ENCODE data around the gene ADAMTS5.

DNA sequence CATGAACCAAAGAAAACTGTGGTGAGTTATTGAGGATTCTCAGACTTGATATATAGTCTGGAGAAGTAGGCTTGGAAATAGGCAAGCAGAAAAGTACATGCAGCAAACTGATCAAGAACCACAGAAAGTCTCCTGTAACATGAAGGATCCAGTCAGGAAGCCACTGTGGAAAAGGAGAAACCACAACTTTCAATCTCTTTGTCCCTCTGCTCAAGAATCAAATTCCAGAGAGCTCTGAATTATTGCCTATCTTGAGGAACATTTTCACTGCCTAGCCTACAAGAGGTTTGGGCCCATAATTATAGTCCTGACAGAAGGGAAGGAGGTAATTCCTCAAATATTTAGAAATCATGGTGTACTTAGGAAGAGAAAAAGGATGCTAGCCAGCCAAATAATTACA lies 78.6 kb downstream of the ADAMTS5 start:
- TF ChIP-seq, protein P1, sequence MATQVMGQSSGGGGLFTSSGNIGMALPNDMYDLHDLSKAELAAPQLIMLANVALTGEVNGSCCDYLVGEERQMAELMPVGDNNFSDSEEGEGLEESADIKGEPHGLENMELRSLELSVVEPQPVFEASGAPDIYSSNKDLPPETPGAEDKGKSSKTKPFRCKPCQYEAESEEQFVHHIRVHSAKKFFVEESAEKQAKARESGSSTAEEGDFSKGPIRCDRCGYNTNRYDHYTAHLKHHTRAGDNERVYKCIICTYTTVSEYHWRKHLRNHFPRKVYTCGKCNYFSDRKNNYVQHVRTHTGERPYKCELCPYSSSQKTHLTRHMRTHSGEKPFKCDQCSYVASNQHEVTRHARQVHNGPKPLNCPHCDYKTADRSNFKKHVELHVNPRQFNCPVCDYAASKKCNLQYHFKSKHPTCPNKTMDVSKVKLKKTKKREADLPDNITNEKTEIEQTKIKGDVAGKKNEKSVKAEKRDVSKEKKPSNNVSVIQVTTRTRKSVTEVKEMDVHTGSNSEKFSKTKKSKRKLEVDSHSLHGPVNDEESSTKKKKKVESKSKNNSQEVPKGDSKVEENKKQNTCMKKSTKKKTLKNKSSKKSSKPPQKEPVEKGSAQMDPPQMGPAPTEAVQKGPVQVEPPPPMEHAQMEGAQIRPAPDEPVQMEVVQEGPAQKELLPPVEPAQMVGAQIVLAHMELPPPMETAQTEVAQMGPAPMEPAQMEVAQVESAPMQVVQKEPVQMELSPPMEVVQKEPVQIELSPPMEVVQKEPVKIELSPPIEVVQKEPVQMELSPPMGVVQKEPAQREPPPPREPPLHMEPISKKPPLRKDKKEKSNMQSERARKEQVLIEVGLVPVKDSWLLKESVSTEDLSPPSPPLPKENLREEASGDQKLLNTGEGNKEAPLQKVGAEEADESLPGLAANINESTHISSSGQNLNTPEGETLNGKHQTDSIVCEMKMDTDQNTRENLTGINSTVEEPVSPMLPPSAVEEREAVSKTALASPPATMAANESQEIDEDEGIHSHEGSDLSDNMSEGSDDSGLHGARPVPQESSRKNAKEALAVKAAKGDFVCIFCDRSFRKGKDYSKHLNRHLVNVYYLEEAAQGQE (IDR thresholded peaks at IDR 0.05) = no peak
- TF ChIP-seq, protein P2, sequence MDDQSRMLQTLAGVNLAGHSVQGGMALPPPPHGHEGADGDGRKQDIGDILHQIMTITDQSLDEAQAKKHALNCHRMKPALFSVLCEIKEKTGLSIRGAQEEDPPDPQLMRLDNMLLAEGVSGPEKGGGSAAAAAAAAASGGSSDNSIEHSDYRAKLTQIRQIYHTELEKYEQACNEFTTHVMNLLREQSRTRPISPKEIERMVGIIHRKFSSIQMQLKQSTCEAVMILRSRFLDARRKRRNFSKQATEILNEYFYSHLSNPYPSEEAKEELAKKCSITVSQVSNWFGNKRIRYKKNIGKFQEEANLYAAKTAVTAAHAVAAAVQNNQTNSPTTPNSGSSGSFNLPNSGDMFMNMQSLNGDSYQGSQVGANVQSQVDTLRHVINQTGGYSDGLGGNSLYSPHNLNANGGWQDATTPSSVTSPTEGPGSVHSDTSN (IDR thresholded peaks at IDR 0.05) = no peak
- TF ChIP-seq, protein P3, sequence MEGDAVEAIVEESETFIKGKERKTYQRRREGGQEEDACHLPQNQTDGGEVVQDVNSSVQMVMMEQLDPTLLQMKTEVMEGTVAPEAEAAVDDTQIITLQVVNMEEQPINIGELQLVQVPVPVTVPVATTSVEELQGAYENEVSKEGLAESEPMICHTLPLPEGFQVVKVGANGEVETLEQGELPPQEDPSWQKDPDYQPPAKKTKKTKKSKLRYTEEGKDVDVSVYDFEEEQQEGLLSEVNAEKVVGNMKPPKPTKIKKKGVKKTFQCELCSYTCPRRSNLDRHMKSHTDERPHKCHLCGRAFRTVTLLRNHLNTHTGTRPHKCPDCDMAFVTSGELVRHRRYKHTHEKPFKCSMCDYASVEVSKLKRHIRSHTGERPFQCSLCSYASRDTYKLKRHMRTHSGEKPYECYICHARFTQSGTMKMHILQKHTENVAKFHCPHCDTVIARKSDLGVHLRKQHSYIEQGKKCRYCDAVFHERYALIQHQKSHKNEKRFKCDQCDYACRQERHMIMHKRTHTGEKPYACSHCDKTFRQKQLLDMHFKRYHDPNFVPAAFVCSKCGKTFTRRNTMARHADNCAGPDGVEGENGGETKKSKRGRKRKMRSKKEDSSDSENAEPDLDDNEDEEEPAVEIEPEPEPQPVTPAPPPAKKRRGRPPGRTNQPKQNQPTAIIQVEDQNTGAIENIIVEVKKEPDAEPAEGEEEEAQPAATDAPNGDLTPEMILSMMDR (IDR thresholded peaks at IDR 0.05) = no peak
- TF ChIP-seq MAX (IDR thresholded peaks at IDR 0.05) (no peak), FOSL2 (IDR thresholded peaks at IDR 0.05) (no peak), FOSL2 (CRISPR knock-in tag; IDR thresholded peaks at IDR 0.05) (no peak), ZFP36 (IDR thresholded peaks at IDR 0.05; ENCODE audit: borderline replicate concordance, partially characterized antibody) (no peak), KDM1A (IDR thresholded peaks at IDR 0.05; ENCODE audit: low read depth) (no peak), POLR2A (IDR thresholded peaks at IDR 0.05; ENCODE audit: low read length) (no peak), PHF8 (IDR thresholded peaks at IDR 0.05; ENCODE audit: borderline replicate concordance, low read depth) (no peak)
